GM23338 (cell line): ENCODE data around the gene MCM3AP. TPM values are rescaled to one million over a fixed set of nuclear protein-coding genes. Genes with fewer than 3 reads are reported as not detected.
A peak's percentile ranks its signal among the peaks of the same experiment; 100 is the strongest.

Source experiments
- ATAC-seq: fragments of 200-7000 bp; cut with Tn5 transposase; 3 replicates; pipeline ENCODE4 v1.9.1; 2020
- DNase-seq: peaks from one replicate; pipeline ENCODE4 v3.0.0-alpha.2; 2015; ENCODE audit warnings: low spot score
- H2AFZ ChIP-seq: fragments of 200-600 bp; sonication (generic); 2 replicates; pipeline ENCODE4 v1.8.0; 2016; ENCODE audit warnings: antibody characterized with exemption, mild to moderate bottlenecking, moderate library complexity
- H3F3A ChIP-seq: fragments of 200-600 bp; sonication (generic); replicated peaks from 2 replicates; pipeline ENCODE4 v1.8.0; 2017; ENCODE audit warnings: antibody characterized with exemption, mixed run types, low read depth
- H3K27ac ChIP-seq: fragments of 200-600 bp; sonication (generic); 2 replicates; pipeline ENCODE4 v1.6.1; 2016; ENCODE audit warnings: low read depth
- H3K27me3 ChIP-seq: fragments of 200-600 bp; sonication (generic); 2 replicates; pipeline ENCODE4 v1.8.0; 2016; ENCODE audit warnings: mild to moderate bottlenecking, mixed run types, moderate library complexity; ENCODE audit not compliant: insufficient read depth
- H3K36me3 ChIP-seq: fragments of 200-600 bp; sonication (generic); 2 replicates; pipeline ENCODE4 v1.8.0; 2016; ENCODE audit warnings: mild to moderate bottlenecking; ENCODE audit not compliant: insufficient read depth
- H3K4me1 ChIP-seq: fragments of 200-600 bp; sonication (generic); 2 replicates; pipeline ENCODE4 v1.8.0; 2016; ENCODE audit warnings: mild to moderate bottlenecking, moderate library complexity; ENCODE audit not compliant: insufficient read depth
- H3K4me2 ChIP-seq: fragments of 200-600 bp; sonication (generic); 2 replicates; pipeline ENCODE4 v1.7.1; 2017; ENCODE audit warnings: mixed run types
- H3K4me3 ChIP-seq: fragments of 200-600 bp; sonication (generic); 2 replicates; pipeline ENCODE4 v1.6.1; 2016; ENCODE audit warnings: mixed run types
- H3K79me2 ChIP-seq: fragments of 200-600 bp; sonication (generic); replicated peaks from 2 replicates; pipeline ENCODE4 v1.8.0; 2017; ENCODE audit warnings: mild to moderate bottlenecking; ENCODE audit not compliant: insufficient read depth
- H3K9me2 ChIP-seq: fragments of 200-600 bp; sonication (generic); 2 replicates; pipeline ENCODE4 v1.8.0; 2017; ENCODE audit not compliant: insufficient read depth
- H4K20me1 ChIP-seq: fragments of 200-600 bp; sonication (generic); replicated peaks from 2 replicates; pipeline ENCODE4 v1.8.0; 2017; ENCODE audit warnings: mild to moderate bottlenecking; ENCODE audit not compliant: insufficient read depth
- H3K27ac Mint-ChIP-seq: 2 replicates; pipeline ENCODE4 v1.8.0; 2020; ENCODE audit warnings: inconsistent platforms, mild to moderate bottlenecking, moderate library complexity, mixed read lengths
- H3K27me3 Mint-ChIP-seq: 3 replicates; pipeline ENCODE4 v1.8.0; 2022; ENCODE audit warnings: low read depth, mild to moderate bottlenecking, moderate library complexity, mixed read lengths, inconsistent platforms; ENCODE audit not compliant: insufficient read depth, poor library complexity
- H3K36me3 Mint-ChIP-seq: 3 replicates; pipeline ENCODE4 v1.8.0; 2021; ENCODE audit warnings: low read depth, mild to moderate bottlenecking, inconsistent platforms, moderate library complexity, mixed read lengths
- H3K4me1 Mint-ChIP-seq: 3 replicates; pipeline ENCODE4 v1.8.0; 2020; ENCODE audit warnings: mild to moderate bottlenecking, inconsistent platforms, mixed read lengths
- H3K4me3 Mint-ChIP-seq: 3 replicates; pipeline ENCODE4 v1.8.0; 2021; ENCODE audit warnings: moderate library complexity, mild to moderate bottlenecking, inconsistent platforms, mixed read lengths
- H3K9me3 Mint-ChIP-seq: 3 replicates; pipeline ENCODE4 v1.8.0; 2020; ENCODE audit warnings: moderate library complexity, mild to moderate bottlenecking, inconsistent platforms, mixed read lengths
- CREB1 ChIP-seq: fragments of 250-450 bp; sonication (Bioruptor Pico); IDR thresholded peaks from 2 replicates; pipeline ENCODE4 v1.5.0; 2020; ENCODE audit warnings: low read depth, mild to moderate bottlenecking, moderate library complexity
- EZH2 ChIP-seq: fragments of 200-600 bp; sonication (generic); IDR thresholded peaks from one replicate; pipeline ENCODE4 v1.8.0; 2017; ENCODE audit warnings: antibody characterized with exemption, mild to moderate bottlenecking, low read depth; ENCODE audit not compliant: unreplicated experiment
- EZH2phosphoT487 ChIP-seq: fragments of 200-600 bp; sonication (generic); IDR thresholded peaks from one replicate; pipeline ENCODE4 v1.8.1; 2018; ENCODE audit warnings: antibody characterized with exemption; ENCODE audit not compliant: unreplicated experiment
- NANOG ChIP-seq: IDR thresholded peaks from 2 replicates; pipeline ENCODE4 v1.6.1; 2016; ENCODE audit warnings: antibody characterized with exemption, borderline replicate concordance
- POLR2AphosphoS5 ChIP-seq: IDR thresholded peaks from 2 replicates; pipeline ENCODE4 v1.6.1; 2016; ENCODE audit warnings: antibody characterized with exemption, low read depth
- ZNF114 ChIP-seq: fragments of 250-450 bp; sonication (Bioruptor Pico); IDR thresholded peaks from 2 replicates; pipeline ENCODE4 v1.5.0; 2020; ENCODE audit warnings: mild to moderate bottlenecking, moderate library complexity
- polyA plus RNA-seq: library from polyadenylated mRNA; unstranded; fragments of >200 nt; fragmentation: Nextera tagmentation; extraction: Ambion mirVana; gene quantifications from 2 replicates; pipeline ENCODE4 v1.2.1, GENCODE V29; 2016
- total RNA-seq: library from RNA; depleted of rRNA; stranded (reverse); fragments of >200 nt; shearing (Covaris generic); gene quantifications from 2 replicates; pipeline ENCODE4 v1.2.3, GENCODE V29; 2014
- TF ChIP-seq, protein P1 (sequence below), 2 experiments: fragments of 200-600 bp in 1 of 2; sonication (generic) in 1 of 2; conservative IDR thresholded peaks; 2 replicates each; pipeline versions ENCODE4 v1.5.1 to v1.6.1; 2016 to 2017; ENCODE audit warnings: antibody characterized with exemption in 2 of 2, low read depth in 2 of 2, mild to moderate bottlenecking in 2 of 2, moderate library complexity in 1 of 2
- TF ChIP-seq, protein P2 (sequence below): fragments of 250-450 bp; sonication (Bioruptor Pico); IDR thresholded peaks from 2 replicates; pipeline ENCODE4 v1.5.0; 2020; ENCODE audit warnings: mild to moderate bottlenecking, moderate library complexity
- TF ChIP-seq, protein P3 (sequence below): IDR thresholded peaks from 2 replicates; pipeline ENCODE4 v1.6.1; 2016; ENCODE audit warnings: antibody characterized with exemption

Gene MCM3AP
- total and polyA plus RNA-seq, 2 experiments from 2014 or later = 39.2 to 123 TPM

DNA sequence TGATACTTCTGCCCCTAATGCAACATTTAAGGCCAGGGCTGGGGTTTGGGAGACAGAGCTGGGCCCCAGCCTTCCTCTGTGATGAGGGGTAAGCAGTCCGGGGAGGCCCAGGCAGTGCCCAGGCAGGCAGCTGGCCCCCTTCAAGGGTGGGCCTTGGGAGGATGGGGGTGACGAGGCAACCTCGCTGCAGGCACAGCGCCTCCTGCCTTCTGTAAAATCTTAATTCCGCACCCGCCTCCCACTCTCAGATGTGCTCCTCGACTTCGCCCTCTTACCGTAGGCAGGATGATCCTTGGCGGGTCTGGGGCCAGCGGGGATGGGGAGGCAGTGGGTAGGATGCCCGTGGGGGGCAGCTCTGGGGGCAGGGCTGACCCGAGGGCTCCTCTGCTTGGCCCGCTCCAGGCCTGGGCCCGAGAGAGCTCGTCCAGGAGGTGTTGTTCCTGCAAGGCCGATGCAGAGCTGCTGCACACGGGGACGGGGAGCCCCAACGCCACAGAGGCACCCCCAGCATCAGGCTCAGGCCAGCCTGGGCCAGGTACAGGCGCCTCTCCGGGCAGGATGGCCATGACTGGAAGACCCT is 29.1 kb upstream of the MCM3AP start:
- TF ChIP-seq, protein P1, sequence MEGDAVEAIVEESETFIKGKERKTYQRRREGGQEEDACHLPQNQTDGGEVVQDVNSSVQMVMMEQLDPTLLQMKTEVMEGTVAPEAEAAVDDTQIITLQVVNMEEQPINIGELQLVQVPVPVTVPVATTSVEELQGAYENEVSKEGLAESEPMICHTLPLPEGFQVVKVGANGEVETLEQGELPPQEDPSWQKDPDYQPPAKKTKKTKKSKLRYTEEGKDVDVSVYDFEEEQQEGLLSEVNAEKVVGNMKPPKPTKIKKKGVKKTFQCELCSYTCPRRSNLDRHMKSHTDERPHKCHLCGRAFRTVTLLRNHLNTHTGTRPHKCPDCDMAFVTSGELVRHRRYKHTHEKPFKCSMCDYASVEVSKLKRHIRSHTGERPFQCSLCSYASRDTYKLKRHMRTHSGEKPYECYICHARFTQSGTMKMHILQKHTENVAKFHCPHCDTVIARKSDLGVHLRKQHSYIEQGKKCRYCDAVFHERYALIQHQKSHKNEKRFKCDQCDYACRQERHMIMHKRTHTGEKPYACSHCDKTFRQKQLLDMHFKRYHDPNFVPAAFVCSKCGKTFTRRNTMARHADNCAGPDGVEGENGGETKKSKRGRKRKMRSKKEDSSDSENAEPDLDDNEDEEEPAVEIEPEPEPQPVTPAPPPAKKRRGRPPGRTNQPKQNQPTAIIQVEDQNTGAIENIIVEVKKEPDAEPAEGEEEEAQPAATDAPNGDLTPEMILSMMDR (conservative IDR thresholded peaks at IDR 0.05; ENCODE audit: low read depth in 2 of 2) = peak; percentile 26 to 61; a peak in 3 of 4 replicates
- no peak for TF ChIP-seq EZH2
- Mint-ChIP-seq H3K4me3 (no peak overlapping the region), H3K4me1 (peaks cover 9% of the 10 kb centered on the region; the same call in 2 of the 3 replicates), H3K27ac (no peak overlapping the region), H3K36me3 (peaks cover 31% of the 10 kb centered on the region; the same call in 2 of the 3 replicates), H3K27me3 (peaks cover 12% of the 10 kb centered on the region), H3K9me3 (no peaks in the 10 kb centered on the region)
- peaks cover 10% of the 10 kb centered on the region for H3K36me3 ChIP-seq
- H3F3A ChIP-seq = 0 out of 2 replicates have a peak, but pooled peaks cover 3% of the 10 kb centered on the region
- H3K4me1 ChIP-seq = peaks cover 11% of the 10 kb centered on the region; the same call in 1 of the 2 replicates
- no peaks in the 10 kb centered on the region for H3K9me2 ChIP-seq
- no peaks in the 10 kb centered on the region for H3K27me3 ChIP-seq
- no peak overlapping the region for H3K4me2 ChIP-seq
- no peaks in the 10 kb centered on the region; the same call in 1 of the 2 replicates for H4K20me1 ChIP-seq
- H3K27ac ChIP-seq = no peak overlapping the region
- H3K79me2 ChIP-seq = no peaks in the 10 kb centered on the region
- ATAC-seq (peak; percentile 16), DNase-seq (peak; percentile 55)
- no peak overlapping the region for H2AFZ ChIP-seq
- no peak overlapping the region for H3K4me3 ChIP-seq

DNA sequence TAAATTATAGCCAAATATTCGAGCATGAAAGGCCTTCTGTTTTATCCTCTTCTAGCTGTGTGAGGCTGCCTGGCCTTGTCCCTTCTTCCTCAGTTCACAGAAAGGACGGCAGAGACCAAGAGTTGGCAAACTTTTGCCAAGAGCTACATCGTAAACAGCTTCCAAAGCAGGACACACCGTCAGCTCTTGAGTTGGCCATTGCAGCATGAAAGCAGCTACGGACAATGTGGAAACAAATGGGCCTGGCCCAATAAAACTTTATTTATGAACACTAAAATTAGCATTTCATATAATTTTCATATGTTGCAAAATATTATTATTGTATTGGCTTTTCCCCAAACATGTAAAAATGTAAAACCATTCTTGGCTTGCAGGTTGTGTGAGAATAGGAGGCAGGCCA is 27.5 kb upstream of the MCM3AP start:
- DNase-seq (no peak), ATAC-seq (no peak)
- 0 out of 2 replicates have a peak, but pooled peaks cover 3% of the 10 kb centered on the region for H3F3A ChIP-seq
- no peak overlapping the region for H3K27ac ChIP-seq
- Mint-ChIP-seq H3K36me3 (peaks cover 40% of the 10 kb centered on the region; the same call in 2 of the 3 replicates), H3K27ac (no peak overlapping the region), H3K9me3 (no peaks in the 10 kb centered on the region), H3K4me3 (no peak overlapping the region), H3K4me1 (no peaks in the 10 kb centered on the region; the same call in 2 of the 3 replicates), H3K27me3 (peaks cover 8% of the 10 kb centered on the region)
- no peaks in the 10 kb centered on the region for H3K79me2 ChIP-seq
- peaks cover 21% of the 10 kb centered on the region for H3K36me3 ChIP-seq
- no peak overlapping the region for H3K4me2 ChIP-seq
- H4K20me1 ChIP-seq = no peaks in the 10 kb centered on the region; the same call in 1 of the 2 replicates
- no peak overlapping the region for H2AFZ ChIP-seq
- no peak overlapping the region for H3K4me3 ChIP-seq
- no peaks in the 10 kb centered on the region for H3K9me2 ChIP-seq
- H3K27me3 ChIP-seq = no peaks in the 10 kb centered on the region
- peaks cover 5% of the 10 kb centered on the region; the same call in 1 of the 2 replicates for H3K4me1 ChIP-seq
- no peak for TF ChIP-seq CREB1 (CRISPR knock-in tag)
- TF ChIP-seq, protein P2, sequence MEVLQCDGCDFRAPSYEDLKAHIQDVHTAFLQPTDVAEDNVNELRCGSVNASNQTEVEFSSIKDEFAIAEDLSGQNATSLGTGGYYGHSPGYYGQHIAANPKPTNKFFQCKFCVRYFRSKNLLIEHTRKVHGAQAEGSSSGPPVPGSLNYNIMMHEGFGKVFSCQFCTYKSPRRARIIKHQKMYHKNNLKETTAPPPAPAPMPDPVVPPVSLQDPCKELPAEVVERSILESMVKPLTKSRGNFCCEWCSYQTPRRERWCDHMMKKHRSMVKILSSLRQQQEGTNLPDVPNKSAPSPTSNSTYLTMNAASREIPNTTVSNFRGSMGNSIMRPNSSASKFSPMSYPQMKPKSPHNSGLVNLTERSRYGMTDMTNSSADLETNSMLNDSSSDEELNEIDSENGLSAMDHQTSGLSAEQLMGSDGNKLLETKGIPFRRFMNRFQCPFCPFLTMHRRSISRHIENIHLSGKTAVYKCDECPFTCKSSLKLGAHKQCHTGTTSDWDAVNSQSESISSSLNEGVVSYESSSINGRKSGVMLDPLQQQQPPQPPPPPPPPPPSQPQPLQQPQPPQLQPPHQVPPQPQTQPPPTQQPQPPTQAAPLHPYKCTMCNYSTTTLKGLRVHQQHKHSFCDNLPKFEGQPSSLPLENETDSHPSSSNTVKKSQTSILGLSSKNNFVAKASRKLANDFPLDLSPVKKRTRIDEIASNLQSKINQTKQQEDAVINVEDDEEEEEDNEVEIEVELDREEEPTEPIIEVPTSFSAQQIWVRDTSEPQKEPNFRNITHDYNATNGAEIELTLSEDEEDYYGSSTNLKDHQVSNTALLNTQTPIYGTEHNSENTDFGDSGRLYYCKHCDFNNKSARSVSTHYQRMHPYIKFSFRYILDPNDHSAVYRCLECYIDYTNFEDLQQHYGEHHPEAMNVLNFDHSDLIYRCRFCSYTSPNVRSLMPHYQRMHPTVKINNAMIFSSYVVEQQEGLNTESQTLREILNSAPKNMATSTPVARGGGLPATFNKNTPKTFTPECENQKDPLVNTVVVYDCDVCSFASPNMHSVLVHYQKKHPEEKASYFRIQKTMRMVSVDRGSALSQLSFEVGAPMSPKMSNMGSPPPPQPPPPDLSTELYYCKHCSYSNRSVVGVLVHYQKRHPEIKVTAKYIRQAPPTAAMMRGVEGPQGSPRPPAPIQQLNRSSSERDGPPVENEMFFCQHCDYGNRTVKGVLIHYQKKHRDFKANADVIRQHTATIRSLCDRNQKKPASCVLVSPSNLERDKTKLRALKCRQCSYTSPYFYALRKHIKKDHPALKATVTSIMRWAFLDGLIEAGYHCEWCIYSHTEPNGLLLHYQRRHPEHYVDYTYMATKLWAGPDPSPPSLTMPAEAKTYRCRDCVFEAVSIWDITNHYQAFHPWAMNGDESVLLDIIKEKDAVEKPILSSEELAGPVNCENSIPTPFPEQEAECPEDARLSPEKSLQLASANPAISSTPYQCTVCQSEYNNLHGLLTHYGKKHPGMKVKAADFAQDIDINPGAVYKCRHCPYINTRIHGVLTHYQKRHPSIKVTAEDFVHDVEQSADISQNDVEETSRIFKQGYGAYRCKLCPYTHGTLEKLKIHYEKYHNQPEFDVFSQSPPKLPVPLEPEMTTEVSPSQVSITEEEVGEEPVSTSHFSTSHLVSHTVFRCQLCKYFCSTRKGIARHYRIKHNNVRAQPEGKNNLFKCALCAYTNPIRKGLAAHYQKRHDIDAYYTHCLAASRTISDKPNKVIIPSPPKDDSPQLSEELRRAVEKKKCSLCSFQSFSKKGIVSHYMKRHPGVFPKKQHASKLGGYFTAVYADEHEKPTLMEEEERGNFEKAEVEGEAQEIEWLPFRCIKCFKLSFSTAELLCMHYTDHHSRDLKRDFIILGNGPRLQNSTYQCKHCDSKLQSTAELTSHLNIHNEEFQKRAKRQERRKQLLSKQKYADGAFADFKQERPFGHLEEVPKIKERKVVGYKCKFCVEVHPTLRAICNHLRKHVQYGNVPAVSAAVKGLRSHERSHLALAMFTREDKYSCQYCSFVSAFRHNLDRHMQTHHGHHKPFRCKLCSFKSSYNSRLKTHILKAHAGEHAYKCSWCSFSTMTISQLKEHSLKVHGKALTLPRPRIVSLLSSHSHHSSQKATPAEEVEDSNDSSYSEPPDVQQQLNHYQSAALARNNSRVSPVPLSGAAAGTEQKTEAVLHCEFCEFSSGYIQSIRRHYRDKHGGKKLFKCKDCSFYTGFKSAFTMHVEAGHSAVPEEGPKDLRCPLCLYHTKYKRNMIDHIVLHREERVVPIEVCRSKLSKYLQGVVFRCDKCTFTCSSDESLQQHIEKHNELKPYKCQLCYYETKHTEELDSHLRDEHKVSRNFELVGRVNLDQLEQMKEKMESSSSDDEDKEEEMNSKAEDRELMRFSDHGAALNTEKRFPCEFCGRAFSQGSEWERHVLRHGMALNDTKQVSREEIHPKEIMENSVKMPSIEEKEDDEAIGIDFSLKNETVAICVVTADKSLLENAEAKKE (CRISPR knock-in tag) = no peak
- no peak for TF ChIP-seq EZH2phosphoT487
- no peak for TF ChIP-seq NANOG
- no peak for TF ChIP-seq POLR2AphosphoS5
- TF ChIP-seq, protein P3, sequence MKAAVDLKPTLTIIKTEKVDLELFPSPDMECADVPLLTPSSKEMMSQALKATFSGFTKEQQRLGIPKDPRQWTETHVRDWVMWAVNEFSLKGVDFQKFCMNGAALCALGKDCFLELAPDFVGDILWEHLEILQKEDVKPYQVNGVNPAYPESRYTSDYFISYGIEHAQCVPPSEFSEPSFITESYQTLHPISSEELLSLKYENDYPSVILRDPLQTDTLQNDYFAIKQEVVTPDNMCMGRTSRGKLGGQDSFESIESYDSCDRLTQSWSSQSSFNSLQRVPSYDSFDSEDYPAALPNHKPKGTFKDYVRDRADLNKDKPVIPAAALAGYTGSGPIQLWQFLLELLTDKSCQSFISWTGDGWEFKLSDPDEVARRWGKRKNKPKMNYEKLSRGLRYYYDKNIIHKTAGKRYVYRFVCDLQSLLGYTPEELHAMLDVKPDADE = no peak
- TF ChIP-seq EZH2 = no peak
- TF ChIP-seq, protein P1 (conservative IDR thresholded peaks at IDR 0.05; ENCODE audit: low read depth in 2 of 2) = no peak
- TF ChIP-seq ZNF114 (CRISPR knock-in tag) = no peak
